DND-41 (cell line): ENCODE results near the gene GATA3.

ENCODE experiments used
- ATAC-seq: fragments of 200-7000 bp; cut with Tn5 transposase; 3 replicates; pipeline ENCODE4 v1.9.1; 2021; ENCODE audit warnings: low read depth; ENCODE audit not compliant: insufficient read depth
- DNase-seq: peaks from one replicate; pipeline ENCODE4 v3.0.0-alpha.2; 2020
- H2AFZ ChIP-seq: 2 replicates; pipeline ENCODE4 v1.6.0; 2012; ENCODE audit warnings: low read depth, low read length
- H3K27ac ChIP-seq: 2 replicates; pipeline ENCODE4 v1.5.1; 2012; ENCODE audit warnings: low read length, inconsistent platforms
- H3K27me3 ChIP-seq: fragments of 200-600 bp; sonication (generic); 2 replicates; pipeline ENCODE4 v1.6.0; 2012; ENCODE audit warnings: low read length, mild to moderate bottlenecking, inconsistent platforms; ENCODE audit not compliant: insufficient read depth, poor library complexity
- H3K36me3 ChIP-seq: 2 replicates; pipeline ENCODE4 v1.5.1; 2012; ENCODE audit warnings: low read length, inconsistent platforms; ENCODE audit not compliant: insufficient read depth
- H3K4me1 ChIP-seq: 2 replicates; pipeline ENCODE4 v1.5.1; 2012; ENCODE audit warnings: mild to moderate bottlenecking, low read length; ENCODE audit not compliant: insufficient read depth
- H3K4me2 ChIP-seq: 2 replicates; pipeline ENCODE4 v1.6.0; 2012; ENCODE audit warnings: mild to moderate bottlenecking, moderate library complexity, low read length, inconsistent platforms; ENCODE audit not compliant: insufficient read depth
- H3K4me3 ChIP-seq, 2 experiments: fragments of 200-600 bp in 1 of 2; shearing (Covaris generic) in 1 of 2; 2 replicates each; pipeline ENCODE4 v1.5.1; 2012 to 2016; ENCODE audit warnings: inconsistent platforms in 2 of 2, low read length in 2 of 2, mild to moderate bottlenecking in 2 of 2, low read depth in 1 of 2, moderate library complexity in 1 of 2
- H3K79me2 ChIP-seq: 2 replicates; pipeline ENCODE4 v1.6.0; 2012; ENCODE audit warnings: low read length, inconsistent platforms; ENCODE audit not compliant: insufficient read depth
- H3K9ac ChIP-seq: 2 replicates; pipeline ENCODE4 v1.6.0; 2012; ENCODE audit warnings: low read depth, mild to moderate bottlenecking, inconsistent platforms, low read length, moderate library complexity
- H3K9me3 ChIP-seq: 2 replicates; pipeline ENCODE4 v1.5.1; 2012; ENCODE audit warnings: low read length, moderate library complexity, mild to moderate bottlenecking, inconsistent platforms; ENCODE audit not compliant: insufficient read depth, severe bottlenecking
- H4K20me1 ChIP-seq: 2 replicates; pipeline ENCODE4 v1.6.0; 2012; ENCODE audit warnings: low read length; ENCODE audit not compliant: insufficient read depth
- EZH2 ChIP-seq: IDR thresholded peaks from 3 replicates; pipeline ENCODE4 v1.6.1; 2012; ENCODE audit warnings: borderline replicate concordance, low read depth, mild to moderate bottlenecking, moderate library complexity, low read length, inconsistent platforms; ENCODE audit not compliant: severe bottlenecking
- TF ChIP-seq, protein P1 (sequence below): IDR thresholded peaks from 2 replicates; pipeline ENCODE4 v1.5.1; 2012; ENCODE audit warnings: borderline replicate concordance, low read length, moderate library complexity, mild to moderate bottlenecking; ENCODE audit not compliant: poor library complexity, severe bottlenecking; ENCODE audit errors: extremely low read depth

GATA3 gene

DNA sequence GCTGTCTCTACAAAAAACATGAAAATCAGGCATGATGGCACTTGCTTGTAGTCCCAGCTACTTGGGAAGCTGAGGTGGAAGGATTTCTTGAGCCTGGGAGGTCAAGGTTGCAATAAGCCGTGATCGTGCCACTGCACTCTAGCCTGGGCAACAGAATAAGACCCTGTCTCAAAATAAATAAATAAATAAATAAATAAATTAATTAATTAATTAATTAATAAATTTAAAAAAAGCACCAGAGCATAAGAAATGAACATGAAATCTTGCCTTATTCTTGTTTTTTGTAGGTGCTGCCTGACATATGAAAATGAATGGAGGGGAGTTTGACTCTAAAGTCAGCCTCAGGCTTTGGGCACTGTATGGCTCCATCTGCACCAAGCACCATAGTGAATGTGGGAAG is 69.9 kb downstream of the GATA3 start:
- H3K9ac ChIP-seq = no peak overlapping the region
- no peak for DNase-seq
- H3K4me2 ChIP-seq = no peak overlapping the region

More for the DNA sequence above, 69.9 kb downstream of the GATA3 start:
- Histone ChIP-seq H3K4me3 (no peak overlapping the region), H4K20me1 (no peaks in the 10 kb centered on the region), H3K27ac (no peak overlapping the region), H3K79me2 (no peaks in the 10 kb centered on the region), H2AFZ (no peak overlapping the region), H3K9me3 (no peaks in the 10 kb centered on the region), H3K36me3 (no peaks in the 10 kb centered on the region), H3K27me3 (no peaks in the 10 kb centered on the region), H3K4me1 (no peaks in the 10 kb centered on the region)
- TF ChIP-seq, protein P1, sequence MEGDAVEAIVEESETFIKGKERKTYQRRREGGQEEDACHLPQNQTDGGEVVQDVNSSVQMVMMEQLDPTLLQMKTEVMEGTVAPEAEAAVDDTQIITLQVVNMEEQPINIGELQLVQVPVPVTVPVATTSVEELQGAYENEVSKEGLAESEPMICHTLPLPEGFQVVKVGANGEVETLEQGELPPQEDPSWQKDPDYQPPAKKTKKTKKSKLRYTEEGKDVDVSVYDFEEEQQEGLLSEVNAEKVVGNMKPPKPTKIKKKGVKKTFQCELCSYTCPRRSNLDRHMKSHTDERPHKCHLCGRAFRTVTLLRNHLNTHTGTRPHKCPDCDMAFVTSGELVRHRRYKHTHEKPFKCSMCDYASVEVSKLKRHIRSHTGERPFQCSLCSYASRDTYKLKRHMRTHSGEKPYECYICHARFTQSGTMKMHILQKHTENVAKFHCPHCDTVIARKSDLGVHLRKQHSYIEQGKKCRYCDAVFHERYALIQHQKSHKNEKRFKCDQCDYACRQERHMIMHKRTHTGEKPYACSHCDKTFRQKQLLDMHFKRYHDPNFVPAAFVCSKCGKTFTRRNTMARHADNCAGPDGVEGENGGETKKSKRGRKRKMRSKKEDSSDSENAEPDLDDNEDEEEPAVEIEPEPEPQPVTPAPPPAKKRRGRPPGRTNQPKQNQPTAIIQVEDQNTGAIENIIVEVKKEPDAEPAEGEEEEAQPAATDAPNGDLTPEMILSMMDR = no peak
- TF ChIP-seq EZH2 = no peak
- no peak for ATAC-seq
